ENCODE measurements around the gene HKDC1. TPM values are rescaled to one million over a fixed set of nuclear protein-coding genes. Genes with fewer than 3 reads are reported as not detected.
"Not testable (repeated sequence)": the region's sequence is repeated elsewhere in the genome, so short reads cannot be mapped to it uniquely, and the experiment has no call there.

The HKDC1 gene
- polyA plus RNA-seq, 1 donor = 15.3 TPM

DNA sequence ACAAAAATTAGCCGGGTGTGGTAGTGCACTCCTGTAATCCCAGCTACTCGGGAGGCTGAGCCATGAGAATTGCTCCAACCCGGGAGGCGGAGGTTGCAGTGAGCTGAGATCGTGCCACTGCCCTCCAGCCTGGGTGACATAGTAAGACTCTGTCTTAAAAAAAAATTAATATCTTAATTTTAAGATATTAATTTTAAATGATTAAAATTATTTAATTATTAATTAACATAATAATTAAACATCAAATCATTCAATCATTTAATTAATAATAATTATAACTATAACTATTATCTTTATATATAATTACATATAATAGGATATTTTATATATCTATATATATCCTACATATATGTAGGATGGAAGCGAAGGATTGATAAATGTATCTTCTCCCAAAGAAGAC lies 56.4 kb downstream of the HKDC1 start:
- DNase-seq = no peak

- DNase-seq = no peak
These were observed 58.4 kb downstream of the HKDC1 start, which contains the start of gene HK1 for GRCh38 chr10:69278446-69278963. HK1 (plus strand) TSS chr10:69278496.

DNA sequence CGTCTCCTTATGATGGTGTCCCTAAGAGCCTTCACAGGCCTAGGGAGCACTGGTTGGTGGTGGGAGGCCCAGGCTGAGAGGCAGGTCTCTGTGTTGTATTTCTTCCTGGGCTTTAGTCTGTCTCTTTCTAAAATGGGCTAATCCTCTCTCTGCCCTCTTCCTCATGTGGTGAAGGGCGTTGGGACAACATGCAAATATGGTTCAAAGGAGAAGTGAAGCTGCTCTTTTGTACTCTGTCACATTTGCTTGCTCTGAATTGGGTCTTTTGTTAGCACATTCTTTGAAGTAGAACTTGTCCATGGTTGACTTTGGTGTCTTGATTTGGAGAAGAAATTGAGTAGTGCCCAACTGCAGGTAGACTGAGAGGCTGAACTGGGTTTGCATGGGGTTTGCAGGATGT lies 59.0 kb downstream of the HKDC1 start:
- no peak for DNase-seq

- no peak for DNase-seq
These were observed 61.6 kb downstream of the HKDC1 start for GRCh38 chr10:69281507-69282413.

GRCh38 chr10:69284402-69284801 lies 64.3 kb downstream of the HKDC1 start:
- DNase-seq = not testable (repeated sequence)

DNA sequence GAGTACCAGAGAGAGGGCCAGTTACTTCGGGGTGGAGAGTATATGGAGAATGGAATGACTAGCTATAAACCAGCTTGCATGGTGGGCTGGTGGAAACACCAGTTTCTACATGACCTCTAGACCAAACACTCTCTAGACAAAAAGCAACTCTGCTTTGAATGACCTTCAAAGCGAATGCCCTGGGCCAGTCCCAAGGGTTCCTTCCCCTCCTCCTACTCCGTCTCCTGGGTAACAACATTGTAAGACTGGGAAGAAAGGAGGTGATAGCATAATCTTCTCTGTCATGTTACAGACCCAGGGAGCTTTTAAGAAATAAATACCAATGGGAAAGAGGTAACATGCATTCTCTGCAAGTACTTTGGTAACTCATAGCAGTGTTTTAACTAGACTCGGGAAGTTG lies 65.6 kb downstream of the HKDC1 start:
- DNase-seq = no peak

DNA sequence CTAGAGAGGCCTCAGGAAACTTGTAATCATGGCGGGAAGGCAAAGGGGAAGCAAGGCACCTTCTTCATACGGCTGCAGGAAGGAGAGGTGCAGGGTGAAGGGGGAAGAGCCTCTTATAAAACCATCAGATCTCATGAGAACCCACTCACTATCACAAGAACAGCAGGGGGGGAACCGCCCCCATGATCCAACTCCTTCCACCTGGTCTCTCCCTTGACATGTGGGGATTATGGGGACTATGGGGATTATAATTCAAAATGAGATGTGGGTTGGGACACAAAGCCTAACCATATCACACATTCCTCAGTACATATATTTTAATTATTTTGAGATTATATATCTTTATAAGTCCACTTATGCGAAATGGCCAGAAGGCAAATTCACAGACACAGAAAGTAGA lies 67.0 kb downstream of the HKDC1 start:
- DNase-seq = no peak

DNA sequence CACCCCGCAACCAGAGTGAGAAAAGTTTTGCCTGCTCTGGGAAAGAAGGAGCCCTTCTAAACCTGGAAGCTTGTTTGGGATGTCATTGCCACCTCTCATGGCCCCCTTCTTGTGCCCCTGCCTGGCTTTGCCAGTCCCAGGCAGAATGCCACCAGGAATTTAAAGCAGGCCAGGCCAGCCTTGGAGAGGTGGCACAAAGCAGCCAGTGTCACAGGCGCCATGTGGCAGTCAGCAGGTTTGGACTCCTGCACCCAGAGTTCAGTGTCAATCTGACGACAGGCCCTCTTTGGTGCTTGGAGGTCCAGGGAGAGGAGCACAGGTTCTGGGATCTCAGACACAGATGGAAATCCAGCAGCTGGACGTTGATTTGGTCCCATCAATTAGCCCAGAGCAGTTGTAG lies 70.9 kb downstream of the HKDC1 start:
- no peak for DNase-seq

- DNase-seq = no peak
These were observed 72.3 kb downstream of the HKDC1 start for GRCh38 chr10:69292459-69292858.

DNA sequence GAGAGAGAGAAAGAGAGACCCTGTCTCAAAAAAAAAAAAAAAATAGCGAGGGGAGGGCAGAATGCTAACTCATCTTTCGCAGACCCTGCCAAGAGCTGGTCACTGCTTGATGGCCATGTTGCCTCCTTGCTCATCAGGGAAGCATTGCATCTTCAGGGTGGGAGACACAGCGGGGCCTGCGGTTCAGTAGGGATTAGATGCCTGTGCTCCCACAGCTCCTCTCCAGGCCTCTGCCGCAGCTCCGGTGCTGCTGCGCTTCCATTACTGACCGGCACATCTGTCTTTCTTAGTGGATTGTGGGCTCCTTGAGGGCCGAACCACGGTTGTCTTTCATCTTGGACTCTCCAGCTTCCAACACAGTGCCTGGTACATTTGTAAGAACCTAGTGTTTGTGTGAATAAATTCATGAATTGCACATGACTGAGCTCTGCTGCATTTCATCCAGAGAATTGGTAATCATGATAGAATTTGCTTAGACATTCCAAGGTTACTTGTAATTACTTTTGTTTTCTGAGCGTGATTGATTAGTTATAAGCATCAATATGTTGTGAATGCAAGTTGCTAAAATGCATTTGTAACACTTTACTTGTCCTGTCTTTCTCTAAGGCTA lies 75.0 kb downstream of the HKDC1 start:
- no peak for DNase-seq

- DNase-seq = no peak
These were observed 83.5 kb downstream of the HKDC1 start for GRCh38 chr10:69303632-69304051.

DNA sequence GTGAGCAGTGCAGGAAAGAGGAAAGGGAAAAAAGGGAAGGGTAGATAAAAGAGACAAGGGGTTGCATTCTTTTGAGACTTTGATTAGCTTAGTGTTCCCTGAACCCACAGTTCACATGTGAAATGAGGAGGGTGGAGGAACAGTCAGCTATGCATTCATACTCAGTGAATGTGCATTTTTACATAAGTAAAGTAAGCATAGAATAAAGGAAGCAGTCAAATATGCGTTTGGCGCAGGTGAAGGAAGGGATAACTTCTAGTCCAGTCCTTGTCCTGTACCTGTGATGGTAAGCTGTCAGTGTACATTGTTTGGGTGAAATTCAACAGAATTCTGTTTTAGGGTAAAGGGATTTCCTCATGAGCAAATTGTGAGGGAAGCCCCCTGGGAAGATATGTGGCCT lies 86.3 kb downstream of the HKDC1 start:
- no peak for DNase-seq

GRCh38 chr10:69307434-69307833 lies 87.3 kb downstream of the HKDC1 start:
- no peak for DNase-seq

- not testable (repeated sequence) for DNase-seq
These were observed 88.2 kb downstream of the HKDC1 start for GRCh38 chr10:69308304-69308703.

DNA sequence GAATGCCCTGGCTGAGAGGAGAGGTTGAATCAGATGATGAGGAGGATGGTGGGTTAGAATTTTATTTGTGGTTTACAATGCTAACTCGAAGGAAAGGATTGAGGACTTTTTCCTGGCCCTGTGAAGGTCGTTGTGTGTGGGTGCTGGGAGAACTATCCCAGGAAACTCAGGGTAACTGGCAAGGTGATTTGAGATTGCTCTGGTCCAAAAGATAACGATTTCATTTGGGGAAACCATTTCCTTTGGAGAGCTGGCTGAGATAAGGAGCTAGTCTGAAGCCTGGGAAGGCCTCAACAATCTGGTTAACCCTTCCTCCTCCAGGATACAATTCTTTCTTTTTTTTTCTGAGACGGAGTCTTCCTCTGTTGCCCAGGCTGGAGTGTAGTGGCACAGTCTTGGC lies 91.2 kb downstream of the HKDC1 start:
- no peak for DNase-seq

- no peak for DNase-seq
These were observed 92.4 kb downstream of the HKDC1 start for GRCh38 chr10:69312528-69312927.

- DNase-seq = no peak
These were observed 95.0 kb downstream of the HKDC1 start for GRCh38 chr10:69315100-69315542.

GRCh38 chr10:69315610-69316312 lies 95.6 kb downstream of the HKDC1 start:
- no peak for DNase-seq

- DNase-seq = no peak
These were observed 96.4 kb downstream of the HKDC1 start for GRCh38 chr10:69316313-69317059.
